Mucosa of stomach (tissue), 1 donor: Measurements from ENCODE around the gene THAP3.

Source experiments
- H3K27me3 ChIP-seq: one replicate; pipeline ENCODE4 v1.7.0; 2013; ENCODE audit warnings: mild to moderate bottlenecking, low read length; ENCODE audit not compliant: control insufficient read depth, insufficient read depth
- H3K36me3 ChIP-seq: one replicate; pipeline ENCODE4 v1.7.0; 2013; ENCODE audit warnings: low read length; ENCODE audit not compliant: control insufficient read depth, insufficient read depth
- H3K4me1 ChIP-seq: one replicate; pipeline ENCODE4 v1.7.0; 2013; ENCODE audit warnings: mild to moderate bottlenecking, low read length; ENCODE audit not compliant: control insufficient read depth, insufficient read depth
- H3K4me3 ChIP-seq: one replicate; pipeline ENCODE4 v1.7.0; 2013; ENCODE audit warnings: low read length
- H3K9ac ChIP-seq: one replicate; pipeline ENCODE4 v1.7.0; 2013; ENCODE audit warnings: mild to moderate bottlenecking, low read length, moderate library complexity
- H3K9me3 ChIP-seq: one replicate; pipeline ENCODE4 v1.7.0; 2013; ENCODE audit warnings: mild to moderate bottlenecking, low read length, moderate library complexity; ENCODE audit not compliant: control insufficient read depth
- donor health status: Pancreatic carcinoma.

The THAP3 gene

DNA sequence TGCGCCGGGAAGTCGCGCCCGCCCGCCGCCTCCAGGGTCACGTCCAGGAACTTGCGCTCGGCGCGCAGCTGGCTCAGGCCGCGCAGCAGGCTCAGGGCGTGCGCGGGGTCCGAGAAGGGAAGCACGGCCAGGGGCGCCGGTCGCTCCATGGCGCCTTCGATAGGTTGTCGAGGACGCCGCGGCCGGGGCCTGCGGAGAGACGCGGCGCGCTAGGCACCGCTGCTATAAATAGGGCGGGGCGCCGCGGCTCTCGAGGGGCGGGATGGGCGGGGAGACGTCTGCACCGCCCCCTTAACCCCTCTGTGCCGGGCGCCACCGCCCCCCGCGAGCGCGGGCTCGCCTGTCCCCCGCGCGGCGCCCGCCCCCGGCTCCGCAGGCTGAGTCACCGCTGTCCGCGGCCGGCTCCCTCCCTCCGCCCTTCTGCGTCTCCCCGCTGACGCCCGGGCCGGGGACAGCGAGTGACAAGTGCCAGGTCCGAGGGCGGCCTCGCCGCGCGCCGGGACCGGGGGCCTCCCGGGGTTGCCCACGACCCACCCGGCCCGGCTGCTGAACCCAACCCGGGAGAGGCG lies 21.9 kb upstream of the THAP3 start, which contains the start of gene KLHL21:
Gene KLHL21 (minus strand): TSS at position 201 of the 569 bp plus-strand sequence. CDS start 52 bp downstream, at position 149.
- Histone ChIP-seq H3K9me3 (no peaks in the 10 kb centered on the region), H3K36me3 (no peaks in the 10 kb centered on the region), H3K4me3 (peak within 1 kb of the TSS; percentile 82), H3K9ac (peak within 1 kb of the TSS; percentile 91), H3K27me3 (no peaks in the 10 kb centered on the region), H3K4me1 (peaks cover 36% of the 10 kb centered on the region)

DNA sequence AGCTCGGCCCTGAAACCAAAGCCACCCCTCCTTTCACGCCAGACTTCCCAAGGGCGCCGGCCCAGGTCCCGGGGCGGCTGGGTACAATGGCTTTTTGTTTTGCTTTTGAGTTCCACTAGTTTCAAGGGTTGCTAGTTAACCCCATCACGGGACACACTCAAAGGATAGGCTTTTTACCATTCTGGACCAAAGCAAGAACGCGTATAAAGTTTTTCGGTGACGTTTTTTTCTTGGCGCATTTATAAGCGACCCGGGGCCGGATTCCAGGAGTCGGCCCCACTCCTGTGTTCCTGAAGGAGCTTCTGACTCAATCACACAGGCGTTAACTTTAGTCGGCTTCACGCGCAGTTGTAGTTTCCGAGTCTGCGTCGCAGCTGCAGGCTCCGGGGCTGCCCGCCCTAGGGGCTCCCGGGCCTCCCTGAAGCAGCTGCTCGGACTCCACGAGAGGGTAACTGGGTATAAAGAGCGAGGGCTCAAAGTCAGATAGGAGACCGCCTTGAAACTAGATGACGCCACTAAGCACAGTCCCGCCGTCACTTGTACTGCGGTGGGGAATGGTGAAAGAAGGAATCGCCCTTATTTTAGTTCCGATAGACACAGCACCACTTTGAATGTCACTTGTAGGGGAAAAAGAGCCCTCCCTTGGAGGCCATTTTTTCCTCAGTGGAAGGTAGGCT lies 21.3 kb upstream of the THAP3 start:
- no peaks in the 10 kb centered on the region for H3K9me3 ChIP-seq
- H3K9ac ChIP-seq, result peak overlapping the region; percentile 91
- H3K4me1 ChIP-seq, result peaks cover 36% of the 10 kb centered on the region
- H3K36me3 ChIP-seq, result no peaks in the 10 kb centered on the region
- peak overlapping the region; percentile 74 for H3K4me3 ChIP-seq
- H3K27me3 ChIP-seq, result no peaks in the 10 kb centered on the region

DNA sequence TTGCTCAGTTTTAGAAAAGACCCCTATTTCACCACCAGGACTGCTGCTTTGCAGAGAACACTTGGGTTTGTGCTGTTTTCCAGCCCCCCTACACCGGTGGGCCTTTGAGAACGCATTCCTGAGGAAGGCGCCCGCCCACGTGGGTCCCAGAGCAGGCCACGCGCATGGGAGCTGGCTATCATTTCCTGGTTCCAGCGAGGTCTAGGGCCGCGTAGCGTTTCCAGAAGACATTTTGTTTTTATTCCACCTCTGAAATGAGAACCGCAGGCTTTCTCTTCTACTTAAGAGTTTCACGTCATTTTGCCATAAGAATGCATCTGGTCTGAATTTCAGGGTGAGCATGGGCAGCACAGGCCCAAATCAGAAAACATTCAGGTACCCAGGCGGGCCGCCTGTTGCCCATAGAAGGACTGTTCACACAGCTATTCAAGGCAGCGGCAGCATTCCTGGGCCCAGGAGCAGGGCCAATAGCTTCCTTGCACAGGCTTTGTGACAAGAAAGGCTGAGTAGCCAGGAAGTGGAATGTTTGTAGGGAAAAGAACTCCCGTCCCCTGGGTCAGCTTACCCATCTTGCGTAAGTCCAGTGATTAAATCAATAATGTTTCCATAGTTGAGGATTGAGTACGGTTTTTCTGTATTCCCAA lies 20.6 kb upstream of the THAP3 start:
- H3K4me3 ChIP-seq, result peak overlapping the region; percentile 74
- H3K9me3 ChIP-seq, result no peaks in the 10 kb centered on the region
- peaks cover 32% of the 10 kb centered on the region for H3K4me1 ChIP-seq
- no peaks in the 10 kb centered on the region for H3K27me3 ChIP-seq
- no peaks in the 10 kb centered on the region for H3K36me3 ChIP-seq
- peak overlapping the region; percentile 91 for H3K9ac ChIP-seq

DNA sequence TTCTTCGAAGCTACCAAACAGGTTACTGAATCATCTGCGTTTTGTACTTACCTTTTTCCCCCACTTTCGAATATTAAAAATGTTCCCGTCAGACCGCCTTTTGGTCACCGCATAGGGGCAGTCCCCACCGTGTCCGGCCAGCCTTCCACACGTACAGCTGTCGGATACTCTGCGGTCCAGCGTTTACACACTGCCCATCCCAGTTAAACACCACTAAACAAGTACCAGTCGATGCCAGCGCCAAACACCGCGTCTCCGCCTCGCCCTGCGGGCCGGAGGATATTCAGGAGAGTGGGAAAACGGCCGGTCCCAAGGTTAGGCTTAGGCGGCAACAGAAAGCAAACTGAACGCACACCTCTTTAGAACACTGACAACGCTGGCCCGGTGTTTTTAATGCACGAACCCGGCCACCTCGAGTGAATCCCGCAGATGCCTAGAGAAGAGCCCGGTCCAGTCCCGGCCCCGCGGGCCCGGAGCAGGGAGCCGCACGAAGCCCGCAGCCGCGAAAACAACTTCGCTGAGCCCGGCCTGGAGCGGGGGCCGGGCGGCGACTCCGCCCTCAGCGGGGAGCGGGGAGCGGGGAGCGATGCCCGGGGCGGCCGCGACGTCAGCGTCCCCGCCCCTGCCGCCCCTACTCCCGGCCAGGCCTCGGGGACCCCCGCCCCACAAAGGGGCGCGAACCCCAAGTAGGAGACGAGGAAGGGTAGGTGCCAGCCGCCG lies 11.9 kb upstream of the THAP3 start:
- Histone ChIP-seq H3K4me1 (no peaks in the 10 kb centered on the region), H3K36me3 (no peaks in the 10 kb centered on the region), H3K27me3 (no peaks in the 10 kb centered on the region), H3K9me3 (no peaks in the 10 kb centered on the region), H3K9ac (peak overlapping the region; percentile 71), H3K4me3 (peak overlapping the region; percentile 52)

DNA sequence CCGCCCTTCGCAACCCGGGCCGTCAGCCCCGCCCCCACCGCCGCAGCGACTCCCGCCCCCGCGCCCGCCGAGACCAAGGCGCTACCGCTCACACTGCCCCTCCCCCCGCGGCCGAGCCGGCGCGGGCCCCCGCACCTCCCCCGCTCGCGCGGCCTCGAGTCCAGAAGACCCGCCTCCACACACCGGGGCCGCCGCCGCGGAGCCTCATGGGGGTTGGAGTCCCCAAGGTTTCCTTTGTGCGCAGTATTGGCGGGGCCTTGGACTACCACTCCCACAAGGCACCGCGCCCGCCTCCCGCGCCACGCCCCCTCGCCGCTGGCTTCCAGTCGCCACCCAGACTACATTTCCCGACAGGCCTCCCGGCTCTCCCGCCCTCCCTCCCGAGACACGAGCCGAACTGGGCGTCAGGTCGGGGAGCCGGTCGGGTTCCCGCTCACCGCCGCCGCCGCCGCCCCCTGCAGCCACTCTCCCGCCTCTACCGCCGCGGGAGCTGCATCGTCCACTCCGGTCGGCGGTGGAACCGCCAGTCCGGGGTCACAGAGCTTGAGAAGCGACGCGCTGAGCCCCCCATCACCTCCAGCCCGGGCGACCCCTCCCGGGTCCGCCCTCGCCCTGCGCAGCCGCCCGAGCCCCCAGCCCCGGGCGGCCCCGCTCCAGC lies 11.2 kb upstream of the THAP3 start, which contains the start of gene PHF13:
Gene PHF13 (plus strand): TSS at position 371 of the 658 bp plus-strand sequence. CDS start 336 bp downstream, outside the sequence.
- H3K9me3 ChIP-seq, result no peaks in the 10 kb centered on the region
- H3K36me3 ChIP-seq, result no peaks in the 10 kb centered on the region
- H3K4me3 ChIP-seq, result peak within 1 kb of the TSS; percentile 52
- H3K27me3 ChIP-seq, result no peaks in the 10 kb centered on the region
- H3K9ac ChIP-seq, result peak within 1 kb of the TSS; percentile 71
- no peaks in the 10 kb centered on the region for H3K4me1 ChIP-seq

DNA sequence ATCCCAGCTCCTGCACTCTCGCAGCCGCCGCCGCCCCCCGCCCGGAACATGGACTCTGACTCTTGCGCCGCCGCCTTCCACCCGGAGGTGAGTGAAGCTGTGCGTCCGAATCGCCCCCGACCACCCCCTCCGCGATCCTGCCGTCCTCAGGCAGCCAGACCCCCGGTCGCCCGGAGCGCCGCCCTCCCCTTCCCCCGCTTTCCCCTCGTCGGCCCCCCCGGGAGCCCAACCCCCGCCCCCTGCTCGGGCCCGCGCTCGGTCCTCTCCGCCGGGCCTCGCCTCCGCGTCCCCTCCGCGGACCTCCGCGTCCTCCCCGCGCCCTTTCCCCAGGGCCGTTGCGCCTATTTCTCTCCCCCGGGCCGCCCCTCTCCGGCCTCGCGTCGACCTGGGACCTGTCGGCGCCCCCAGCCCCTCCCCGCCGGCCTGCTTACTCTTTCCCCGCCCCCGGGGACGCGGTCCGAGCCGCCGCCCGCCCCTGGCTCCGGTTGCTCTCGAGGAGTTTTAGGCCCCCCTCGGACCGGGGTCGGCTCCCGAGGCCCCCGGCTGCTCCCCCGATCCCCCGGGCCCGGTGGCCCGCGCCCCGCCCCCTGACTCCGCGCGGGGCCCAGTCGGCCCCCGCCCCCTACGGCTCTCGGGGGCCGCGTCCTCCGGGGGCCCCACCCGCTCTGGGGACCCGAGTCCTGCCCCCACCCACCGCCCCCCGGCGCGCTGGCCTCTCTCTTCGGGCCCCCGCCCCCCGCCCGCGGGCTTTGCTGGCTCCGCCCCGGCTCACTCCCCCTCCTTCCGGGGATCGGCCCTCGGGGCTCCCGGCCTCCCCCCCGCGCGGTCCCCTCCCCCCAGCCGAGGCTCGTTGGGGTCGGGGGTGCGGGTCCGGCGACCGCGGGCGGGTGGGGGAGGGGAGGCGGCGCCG lies 10.4 kb upstream of the THAP3 start:
- H3K4me3 ChIP-seq, result no peak overlapping the region
- H3K27me3 ChIP-seq, result no peaks in the 10 kb centered on the region
- no peaks in the 10 kb centered on the region for H3K4me1 ChIP-seq
- H3K36me3 ChIP-seq, result no peaks in the 10 kb centered on the region
- no peaks in the 10 kb centered on the region for H3K9me3 ChIP-seq
- H3K9ac ChIP-seq, result peak overlapping the region; percentile 68

DNA sequence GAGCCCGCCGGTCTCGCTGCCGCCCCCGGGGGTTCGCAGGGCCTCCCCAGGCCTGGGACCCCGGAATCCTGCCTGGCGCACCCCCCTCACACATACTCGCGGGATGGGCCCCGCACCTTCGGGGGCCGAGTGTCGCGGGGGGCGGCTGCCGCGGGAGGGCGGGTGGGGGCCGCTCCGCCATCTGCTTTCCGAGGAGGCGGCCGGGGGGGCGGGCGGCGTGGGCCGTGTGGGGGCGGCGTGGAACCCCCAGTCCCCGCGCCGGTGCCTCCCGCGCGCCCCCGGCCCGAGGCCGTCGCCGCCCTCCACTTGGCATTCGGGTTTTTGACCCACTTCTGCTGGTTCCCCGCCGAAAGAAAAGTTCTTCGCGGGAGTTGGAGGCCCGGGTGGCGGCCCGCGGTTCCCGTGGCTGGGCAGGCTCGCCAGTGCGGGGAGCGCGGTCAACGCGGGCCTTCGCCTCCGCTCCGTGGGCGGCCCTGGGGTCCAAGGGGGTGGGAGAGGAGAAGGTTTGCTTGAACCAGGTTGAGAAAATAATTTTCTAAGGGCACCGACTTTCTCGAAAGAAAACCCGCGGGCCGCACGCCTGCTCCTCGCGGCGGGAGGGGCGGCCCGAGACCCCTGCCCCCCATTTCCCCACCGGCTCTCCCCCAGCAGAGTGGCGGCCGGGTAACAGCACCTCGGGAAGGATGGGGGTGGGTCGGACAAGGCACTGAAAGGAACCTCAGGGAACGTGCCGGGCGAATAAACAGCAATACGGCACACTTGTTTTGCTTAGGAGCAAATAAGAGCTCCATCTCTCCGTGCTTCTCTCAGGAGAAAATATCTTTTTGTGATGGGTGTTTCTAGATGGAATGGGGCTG lies 9.5 kb upstream of the THAP3 start:
- no peaks in the 10 kb centered on the region for H3K36me3 ChIP-seq
- peak overlapping the region; percentile 68 for H3K9ac ChIP-seq
- H3K9me3 ChIP-seq, result no peaks in the 10 kb centered on the region
- H3K4me3 ChIP-seq, result no peak overlapping the region
- no peaks in the 10 kb centered on the region for H3K4me1 ChIP-seq
- no peaks in the 10 kb centered on the region for H3K27me3 ChIP-seq

DNA sequence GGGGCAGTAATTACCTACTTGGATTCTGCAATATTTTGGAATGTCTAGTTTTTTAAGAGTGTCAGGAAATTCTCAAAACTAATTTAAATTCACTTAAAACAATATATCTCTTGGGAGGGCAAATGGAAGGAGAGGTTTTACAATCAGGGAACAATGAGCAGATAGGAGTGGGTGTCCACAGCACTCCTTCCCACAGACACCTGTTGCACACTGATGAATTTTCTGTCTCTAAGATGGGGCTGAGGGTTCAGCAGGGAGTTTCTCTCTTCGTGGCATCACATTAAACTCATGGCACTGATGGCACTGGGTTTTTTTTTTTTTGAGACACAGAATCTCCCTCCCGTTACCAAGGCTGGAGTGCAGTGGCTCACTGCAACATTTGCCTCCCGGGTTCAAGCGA lies 5.6 kb upstream of the THAP3 start:
- Histone ChIP-seq H3K4me3 (no peak overlapping the region), H3K9ac (no peak overlapping the region), H3K36me3 (no peaks in the 10 kb centered on the region), H3K27me3 (no peaks in the 10 kb centered on the region), H3K9me3 (no peaks in the 10 kb centered on the region), H3K4me1 (no peaks in the 10 kb centered on the region)

DNA sequence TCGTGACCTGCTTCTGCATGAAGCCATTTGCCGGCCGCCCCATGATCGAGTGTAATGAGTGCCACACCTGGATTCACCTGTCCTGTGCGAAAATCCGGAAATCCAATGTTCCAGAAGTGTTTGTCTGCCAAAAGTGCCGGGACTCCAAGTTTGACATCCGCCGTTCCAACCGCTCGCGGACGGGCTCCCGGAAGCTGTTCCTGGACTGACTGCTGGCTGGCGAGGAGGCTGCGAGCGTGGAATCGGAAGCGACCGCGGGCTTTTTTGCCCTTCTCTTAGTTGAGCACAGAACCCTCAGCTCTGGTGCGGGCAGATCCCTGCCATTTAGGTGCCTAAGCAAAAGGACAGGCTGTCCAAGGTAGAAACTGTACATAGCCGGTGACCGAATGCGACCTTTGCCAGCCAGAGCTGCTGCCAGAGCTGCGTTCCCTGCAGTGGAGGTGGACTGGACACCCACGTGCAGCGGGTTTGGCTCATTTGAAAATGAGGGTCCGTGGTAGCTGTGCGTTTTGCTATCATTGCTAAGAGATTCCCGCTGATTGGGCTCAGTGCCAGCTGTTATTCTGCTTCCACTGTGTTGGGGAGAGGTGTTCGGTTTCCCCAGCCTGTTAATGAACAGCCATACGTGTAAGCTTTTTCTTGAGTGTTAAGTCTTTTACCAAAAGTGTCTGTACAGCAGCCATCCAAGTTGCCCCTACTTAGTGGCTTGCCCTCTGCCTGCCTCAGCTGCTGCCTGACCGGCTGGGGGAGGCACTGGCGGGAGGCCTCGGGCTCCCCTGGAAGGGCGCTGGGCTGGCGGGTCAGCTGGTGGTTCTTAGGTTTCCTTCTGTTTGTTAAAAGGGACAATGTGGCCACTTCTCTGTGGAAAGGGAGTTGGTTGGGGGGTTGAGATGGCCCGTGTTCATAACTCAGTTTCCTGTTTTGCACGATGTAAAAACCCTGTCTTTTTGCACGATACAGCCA lies 3.0 kb upstream of the THAP3 start:
- no peak overlapping the region for H3K9ac ChIP-seq
- no peaks in the 10 kb centered on the region for H3K27me3 ChIP-seq
- peaks cover 14% of the 10 kb centered on the region for H3K4me1 ChIP-seq
- no peaks in the 10 kb centered on the region for H3K9me3 ChIP-seq
- no peak overlapping the region for H3K4me3 ChIP-seq
- H3K36me3 ChIP-seq, result no peaks in the 10 kb centered on the region
